IPS-18a (cell line): ENCODE measurements around the gene IFI27L2.
"Not testable (repeated sequence)": the region's sequence is repeated elsewhere in the genome, so short reads cannot be mapped to it uniquely, and the experiment has no call there.

ENCODE experiments used
- H3K27ac ChIP-seq: one replicate; pipeline ENCODE4 v1.5.1; 2013; ENCODE audit warnings: low read length
- H3K27me3 ChIP-seq: one replicate; pipeline ENCODE4 v1.6.1; 2013; ENCODE audit warnings: mild to moderate bottlenecking, low read length; ENCODE audit not compliant: control insufficient read depth, insufficient read depth
- H3K36me3 ChIP-seq: one replicate; pipeline ENCODE4 v1.6.1; 2013; ENCODE audit warnings: low read depth, low read length; ENCODE audit not compliant: control insufficient read depth
- H3K4me1 ChIP-seq: one replicate; pipeline ENCODE4 v1.6.1; 2013; ENCODE audit warnings: low read depth, low read length; ENCODE audit not compliant: control insufficient read depth
- H3K4me3 ChIP-seq: one replicate; pipeline ENCODE4 v1.5.1; 2013; ENCODE audit warnings: low read length
- H3K9ac ChIP-seq: one replicate; pipeline ENCODE4 v1.6.1; 2013; ENCODE audit warnings: mild to moderate bottlenecking, low read length, moderate library complexity
- H3K9me3 ChIP-seq: one replicate; pipeline ENCODE4 v1.6.1; 2013; ENCODE audit warnings: low read depth, low read length; ENCODE audit not compliant: control insufficient read depth

Gene IFI27L2

GRCh38 chr14:94165744-94166143 is 36.3 kb upstream of the IFI27L2 start:
- no peaks in the 10 kb centered on the region for H3K36me3 ChIP-seq
- H3K9ac ChIP-seq, result no peak overlapping the region
- no peak overlapping the region for H3K27ac ChIP-seq
- no peaks in the 10 kb centered on the region for H3K9me3 ChIP-seq
- peaks cover 12% of the 10 kb centered on the region for H3K4me1 ChIP-seq
- H3K27me3 ChIP-seq, result no peaks in the 10 kb centered on the region
- H3K4me3 ChIP-seq, result no peak overlapping the region

- no peak overlapping the region for H3K4me3 ChIP-seq
- H3K27ac ChIP-seq, result no peak overlapping the region
- no peaks in the 10 kb centered on the region for H3K9me3 ChIP-seq
These were observed 35.5 kb upstream of the IFI27L2 start for GRCh38 chr14:94164685-94165431.

DNA sequence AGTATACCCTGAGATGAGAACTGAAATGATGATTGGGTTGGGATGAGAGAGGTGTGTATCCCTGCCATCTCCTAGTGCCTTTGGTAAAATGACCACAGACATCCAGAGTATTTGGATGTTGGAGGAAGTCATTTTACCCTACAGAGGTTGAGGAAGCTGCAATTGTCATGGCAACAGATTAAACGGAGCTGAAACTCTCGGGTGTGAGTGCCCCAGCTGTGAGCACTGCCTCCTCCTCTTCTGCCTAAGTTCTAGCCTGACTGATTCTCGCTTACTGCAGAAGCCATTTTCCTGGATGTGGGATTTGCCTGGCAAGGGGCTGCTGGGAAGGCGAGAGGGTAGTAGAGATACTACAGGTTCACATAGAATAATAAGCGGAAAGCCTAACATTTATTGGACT is 34.4 kb upstream of the IFI27L2 start:
- no peak overlapping the region for H3K4me3 ChIP-seq
- no peaks in the 10 kb centered on the region for H3K9me3 ChIP-seq
- no peak overlapping the region for H3K27ac ChIP-seq
- peaks cover 12% of the 10 kb centered on the region for H3K4me1 ChIP-seq
- no peaks in the 10 kb centered on the region for H3K27me3 ChIP-seq
- H3K9ac ChIP-seq, result no peak overlapping the region
- H3K36me3 ChIP-seq, result no peaks in the 10 kb centered on the region

More at GRCh38 chr14:94164685-94165431, 35.5 kb upstream of the IFI27L2 start:
- Histone ChIP-seq H3K27me3 (no peaks in the 10 kb centered on the region), H3K9ac (no peak overlapping the region), H3K36me3 (no peaks in the 10 kb centered on the region), H3K4me1 (peaks cover 12% of the 10 kb centered on the region)

- Histone ChIP-seq H3K4me1 (peaks cover 12% of the 10 kb centered on the region), H3K4me3 (no peak overlapping the region), H3K9me3 (no peaks in the 10 kb centered on the region), H3K27ac (no peak overlapping the region), H3K36me3 (no peaks in the 10 kb centered on the region), H3K27me3 (no peaks in the 10 kb centered on the region), H3K9ac (no peak overlapping the region)
These were observed 33.1 kb upstream of the IFI27L2 start for GRCh38 chr14:94162466-94162865.

- Histone ChIP-seq H3K27me3 (no peaks in the 10 kb centered on the region), H3K9ac (no peak overlapping the region), H3K4me3 (no peak overlapping the region), H3K36me3 (no peaks in the 10 kb centered on the region), H3K4me1 (peaks cover 12% of the 10 kb centered on the region), H3K27ac (no peak overlapping the region), H3K9me3 (no peaks in the 10 kb centered on the region)
These were observed 32.6 kb upstream of the IFI27L2 start for GRCh38 chr14:94161981-94162380.

- H3K36me3 ChIP-seq, result no peaks in the 10 kb centered on the region
- H3K27ac ChIP-seq, result no peak overlapping the region
- H3K27me3 ChIP-seq, result no peaks in the 10 kb centered on the region
- H3K9ac ChIP-seq, result no peak overlapping the region
- H3K4me3 ChIP-seq, result no peak overlapping the region
- H3K4me1 ChIP-seq, result peaks cover 12% of the 10 kb centered on the region
- H3K9me3 ChIP-seq, result no peaks in the 10 kb centered on the region
These were observed 31.7 kb upstream of the IFI27L2 start for GRCh38 chr14:94161058-94161457.

GRCh38 chr14:94158239-94158883 is 29.0 kb upstream of the IFI27L2 start:
- no peaks in the 10 kb centered on the region for H3K9me3 ChIP-seq
- no peaks in the 10 kb centered on the region for H3K36me3 ChIP-seq
- no peak overlapping the region for H3K4me3 ChIP-seq
- no peaks in the 10 kb centered on the region for H3K4me1 ChIP-seq
- H3K27me3 ChIP-seq, result no peaks in the 10 kb centered on the region
- no peak overlapping the region for H3K9ac ChIP-seq
- no peak overlapping the region for H3K27ac ChIP-seq

GRCh38 chr14:94157197-94157596 is 27.8 kb upstream of the IFI27L2 start:
- H3K36me3 ChIP-seq, result no peaks in the 10 kb centered on the region
- H3K9me3 ChIP-seq, result no peaks in the 10 kb centered on the region
- H3K9ac ChIP-seq, result no peak overlapping the region
- H3K4me3 ChIP-seq, result no peak overlapping the region
- no peaks in the 10 kb centered on the region for H3K27me3 ChIP-seq
- H3K4me1 ChIP-seq, result no peaks in the 10 kb centered on the region
- no peak overlapping the region for H3K27ac ChIP-seq

- H3K36me3 ChIP-seq, H3K4me1 ChIP-seq, H3K27me3 ChIP-seq, H3K27ac ChIP-seq, H3K9me3 ChIP-seq, H3K9ac ChIP-seq, H3K4me3 ChIP-seq: not testable (repeated sequence)
These were observed 26.7 kb upstream of the IFI27L2 start for GRCh38 chr14:94156143-94156542.

DNA sequence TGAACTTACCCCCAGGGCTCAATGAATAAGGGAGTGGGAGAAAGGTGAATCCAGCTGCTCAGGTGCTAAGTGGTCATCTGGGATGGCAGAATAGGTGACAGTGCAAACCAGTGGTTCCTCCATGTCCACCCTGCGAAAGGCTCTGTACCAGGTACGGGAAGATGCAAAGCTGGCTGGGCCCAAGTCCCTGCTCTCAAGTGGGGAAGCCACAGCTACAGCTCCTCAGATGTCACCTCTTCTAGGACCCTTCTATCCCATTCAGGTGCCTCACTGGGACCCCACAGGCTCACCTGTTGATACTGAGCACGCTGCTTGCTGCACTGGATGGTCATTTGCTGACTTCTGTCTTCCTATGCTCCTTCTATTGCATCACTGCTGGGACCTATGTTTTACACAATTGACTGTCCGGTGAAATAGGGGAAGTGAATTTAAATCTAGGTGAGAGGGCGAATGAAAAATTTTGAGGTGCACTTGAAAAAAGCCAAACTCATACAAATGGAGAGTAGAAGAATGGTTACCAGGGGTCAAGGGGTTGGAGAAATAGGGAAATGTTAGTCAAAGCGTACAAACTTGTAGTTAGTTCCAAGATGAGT is 24.4 kb upstream of the IFI27L2 start:
- Histone ChIP-seq H3K27ac (no peak overlapping the region), H3K4me3 (no peak overlapping the region), H3K4me1 (no peaks in the 10 kb centered on the region), H3K36me3 (no peaks in the 10 kb centered on the region), H3K27me3 (no peaks in the 10 kb centered on the region), H3K9ac (no peak overlapping the region), H3K9me3 (no peaks in the 10 kb centered on the region)

GRCh38 chr14:94152676-94153075 is 23.3 kb upstream of the IFI27L2 start:
- Histone ChIP-seq H3K36me3 (no peaks in the 10 kb centered on the region), H3K9ac (no peak overlapping the region), H3K4me1 (no peaks in the 10 kb centered on the region), H3K27ac (no peak overlapping the region), H3K9me3 (no peaks in the 10 kb centered on the region), H3K27me3 (no peaks in the 10 kb centered on the region), H3K4me3 (no peak overlapping the region)
